Stimulated activated CD8-positive, alpha-beta memory T cell treated with anti-CD3 and anti-CD28 coated beads, Interleukin-4, amount 100 ng/mL, for 4 hours (primary cell): ENCODE data around the gene MEGF10.

Experiments
- DNase-seq, 2 donors: peaks; one replicate each; pipeline ENCODE4 v3.0.0-alpha.2; 2020; ENCODE audit warnings: low read depth in 2 of 2, low spot score in 1 of 2

The MEGF10 gene

DNA sequence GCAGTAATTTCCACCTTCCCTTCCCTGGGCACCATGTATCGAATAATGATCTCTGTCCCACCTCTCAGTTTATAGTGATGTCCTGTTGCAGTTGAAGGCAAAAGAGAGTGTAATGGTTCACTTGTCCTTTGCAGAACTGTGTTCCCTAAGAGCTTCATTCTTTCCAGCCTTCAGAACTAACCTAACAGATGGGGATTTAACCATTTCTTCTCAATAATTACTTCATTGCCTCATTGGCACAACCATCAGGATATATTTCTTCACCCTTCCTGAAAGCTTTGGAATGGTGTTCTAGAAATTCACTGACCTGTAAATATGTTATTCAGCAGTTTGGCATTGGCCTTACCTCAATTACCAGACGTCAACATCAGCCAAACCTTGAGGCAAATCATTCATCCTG, 142.9 kb downstream of the MEGF10 start:
- no peak for DNase-seq

DNA sequence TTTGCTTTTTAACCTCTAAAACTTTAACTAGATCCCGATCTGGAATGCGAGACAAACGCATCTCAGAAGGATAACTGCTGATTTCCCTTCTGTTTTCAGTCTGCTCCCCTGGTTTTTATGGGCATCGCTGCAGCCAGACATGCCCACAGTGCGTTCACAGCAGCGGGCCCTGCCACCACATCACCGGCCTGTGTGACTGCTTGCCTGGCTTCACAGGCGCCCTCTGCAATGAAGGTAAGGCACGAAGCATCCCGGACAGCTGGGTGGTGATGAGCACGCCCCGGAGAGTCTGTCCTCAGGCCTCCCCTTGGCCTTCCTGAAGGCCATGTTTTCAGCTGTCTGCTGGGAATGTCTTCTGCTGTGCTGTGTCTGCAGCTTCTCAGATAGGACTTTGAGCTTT, 144.0 kb downstream of the MEGF10 start:
- DNase-seq = no peak

DNA sequence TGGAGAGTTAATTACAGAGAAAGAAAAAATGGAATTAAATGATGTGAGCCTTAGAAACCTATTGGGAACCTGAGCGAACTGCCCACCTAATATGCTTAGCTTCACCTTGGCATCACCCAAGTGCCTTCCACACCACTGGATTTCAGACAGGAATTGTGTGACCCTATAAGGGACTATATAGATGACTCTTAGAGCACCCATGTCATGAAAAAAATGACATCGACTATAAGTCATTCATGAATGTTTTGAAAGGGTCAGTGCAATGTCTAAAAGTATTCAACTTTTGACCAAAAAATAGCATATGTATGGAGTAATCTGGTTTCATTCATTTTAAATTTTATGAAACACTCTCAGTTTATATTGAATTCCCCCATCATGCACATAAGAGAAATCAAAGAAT, 145.2 kb downstream of the MEGF10 start:
- DNase-seq = no peak

DNA sequence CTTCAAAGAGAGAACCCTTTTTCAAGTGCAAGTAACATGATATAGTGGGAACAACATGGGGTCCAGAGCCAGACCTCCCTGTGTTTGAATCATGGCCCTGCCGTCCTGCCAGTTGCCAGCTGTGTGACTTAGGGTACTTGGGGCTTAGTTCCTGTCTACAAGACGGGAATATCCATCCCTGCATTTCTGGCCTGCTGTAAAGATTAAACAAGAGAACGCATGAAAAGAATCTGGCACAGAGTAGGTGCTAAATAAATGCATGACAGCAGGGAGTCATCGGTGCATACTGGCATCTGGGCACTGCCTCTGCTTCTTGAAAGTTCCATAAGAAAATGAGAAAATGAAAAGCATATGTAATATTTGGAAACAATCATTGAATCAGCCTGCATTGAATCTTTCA, 149.0 kb downstream of the MEGF10 start:
- DNase-seq = no peak

DNA sequence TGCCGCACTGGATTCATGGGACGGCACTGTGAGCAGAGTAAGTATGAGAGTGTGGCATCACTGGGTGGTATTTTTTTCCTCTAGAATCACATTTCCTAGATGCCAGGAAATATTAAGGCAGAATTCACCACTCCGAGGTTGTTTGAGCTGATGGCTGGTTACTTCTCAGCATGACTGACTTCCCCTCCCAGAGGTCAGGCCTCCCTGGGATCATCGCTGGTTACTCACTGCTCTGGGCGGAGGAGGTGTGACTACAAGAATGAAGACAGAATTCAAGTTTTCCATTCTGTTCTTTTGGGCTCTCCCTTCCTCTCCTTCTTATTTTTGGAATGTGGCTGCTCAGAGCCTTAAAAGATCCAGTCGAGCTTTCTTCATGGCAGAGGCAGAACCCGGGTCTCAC, 150.2 kb downstream of the MEGF10 start:
- no peak for DNase-seq

DNA sequence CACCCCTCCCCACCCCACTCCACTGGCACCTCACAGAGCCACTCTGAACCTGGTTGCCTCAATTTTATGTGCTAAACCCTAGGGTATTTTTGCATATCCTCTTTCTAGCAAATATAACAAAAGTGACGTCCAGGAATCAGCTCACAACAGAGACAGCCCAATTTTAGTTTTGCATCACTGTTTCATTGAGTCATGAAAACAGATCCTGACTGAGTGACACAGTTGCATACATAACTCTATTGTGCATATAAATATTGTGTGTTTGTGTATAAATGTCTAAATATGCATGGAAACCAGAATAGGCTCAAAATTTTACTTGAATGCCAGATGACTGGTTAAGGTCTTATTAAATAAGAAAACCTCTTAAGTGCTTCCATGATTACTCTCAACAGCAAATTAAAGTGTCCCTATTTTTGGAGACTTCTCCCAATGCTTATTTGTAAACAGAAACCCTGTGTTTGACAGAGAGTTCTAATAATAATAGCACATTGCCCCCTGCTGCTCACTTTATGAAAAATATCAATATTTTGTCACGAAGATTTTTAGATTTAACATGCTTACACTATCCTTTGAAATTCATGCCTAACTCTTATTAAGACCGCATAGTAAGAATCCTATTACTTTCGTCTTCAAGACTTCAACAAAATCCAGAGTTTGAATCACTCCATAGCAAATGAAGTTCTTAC, 151.3 kb downstream of the MEGF10 start:
- no peak for DNase-seq

DNA sequence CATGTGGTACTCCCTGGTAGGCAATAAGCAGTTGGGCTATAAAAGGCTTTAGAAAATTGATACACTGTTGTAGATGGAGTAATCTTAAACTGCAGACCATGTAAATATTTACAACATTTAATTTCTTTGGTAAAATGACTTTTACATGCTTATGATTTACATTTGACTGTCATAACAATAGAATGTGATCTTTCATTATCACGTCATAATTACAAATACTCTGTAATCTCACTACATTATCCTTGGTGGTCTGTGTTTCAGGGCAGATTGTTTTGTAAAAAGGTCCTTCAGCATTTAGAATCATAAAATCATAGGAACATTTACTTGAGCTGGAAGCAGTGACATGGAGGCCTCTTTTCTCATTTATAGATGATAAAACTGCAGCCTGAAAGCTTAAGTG, 153.6 kb downstream of the MEGF10 start:
- DNase-seq = no peak

DNA sequence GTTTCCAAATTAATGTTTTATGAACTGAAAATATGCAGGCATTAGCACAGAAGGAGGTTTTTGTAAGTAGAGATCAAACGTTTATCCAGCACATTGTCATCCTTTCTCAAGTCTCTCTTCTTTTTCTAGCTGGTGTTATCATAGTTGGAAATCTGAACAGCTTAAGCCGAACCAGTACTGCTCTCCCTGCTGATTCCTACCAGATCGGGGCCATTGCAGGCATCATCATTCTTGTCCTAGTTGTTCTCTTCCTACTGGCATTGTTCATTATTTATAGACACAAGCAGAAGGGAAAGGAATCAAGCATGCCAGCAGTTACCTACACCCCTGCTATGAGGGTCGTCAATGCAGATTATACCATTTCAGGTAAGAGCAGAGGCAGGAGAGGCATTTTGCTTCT, 154.7 kb downstream of the MEGF10 start:
- DNase-seq = no peak

DNA sequence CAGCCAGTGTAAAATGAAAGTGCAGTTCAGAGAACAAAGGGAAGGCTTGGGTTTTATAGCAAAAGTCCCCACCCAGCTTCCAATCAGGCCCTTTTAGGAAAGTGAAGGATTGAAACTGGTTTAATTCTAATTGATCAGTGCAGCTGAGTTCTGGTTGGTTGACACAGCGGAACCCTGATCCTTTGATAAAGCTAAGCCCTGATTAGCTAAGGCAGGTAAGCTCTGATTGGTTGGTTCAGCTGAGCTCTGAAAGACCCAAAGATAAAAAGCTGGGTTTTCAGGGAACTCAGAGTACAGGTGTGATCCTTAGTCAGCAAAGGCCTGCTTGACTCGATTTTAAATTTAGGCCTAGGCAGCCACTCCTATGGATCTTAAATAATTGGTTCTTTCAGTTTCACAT, 156.0 kb downstream of the MEGF10 start:
- DNase-seq = no peak

DNA sequence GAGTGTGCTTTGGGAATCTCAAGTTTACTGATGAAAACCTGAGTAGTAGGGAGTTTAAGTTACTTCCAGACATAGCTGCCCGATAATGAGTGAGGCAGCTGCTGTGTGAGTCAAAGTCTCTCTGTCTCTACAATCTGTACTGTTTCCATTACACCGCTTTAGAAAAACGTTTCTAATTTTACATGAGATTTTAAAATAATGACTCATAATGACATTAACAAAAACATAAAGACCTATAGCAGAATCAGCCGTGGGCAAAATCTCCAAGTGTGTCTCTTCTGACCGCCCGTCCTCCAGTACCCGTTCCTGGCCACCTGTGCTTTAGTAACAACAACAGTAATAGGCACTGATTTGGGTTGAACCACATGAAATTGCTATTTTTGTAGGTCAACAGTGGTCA, 157.2 kb downstream of the MEGF10 start:
- DNase-seq = no peak

DNA sequence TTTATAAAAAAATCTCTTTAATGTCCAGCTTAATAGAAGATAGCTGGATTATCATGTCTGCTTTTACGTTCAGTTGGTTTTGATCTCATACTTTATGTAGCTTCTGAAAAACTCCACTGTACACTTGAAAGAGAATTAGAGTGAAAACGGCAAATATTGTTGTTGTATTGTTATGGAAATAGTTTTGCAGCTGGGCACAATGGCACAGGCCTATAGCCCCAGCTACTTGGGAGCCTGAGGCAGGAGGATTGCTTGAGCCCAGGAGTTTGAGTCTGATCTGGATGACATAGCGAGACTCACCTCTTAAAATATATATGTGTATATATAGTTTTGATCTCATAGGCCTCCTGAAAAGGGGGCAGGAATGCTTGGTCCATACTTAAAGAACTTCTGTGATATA, 159.4 kb downstream of the MEGF10 start:
- no peak for DNase-seq

DNA sequence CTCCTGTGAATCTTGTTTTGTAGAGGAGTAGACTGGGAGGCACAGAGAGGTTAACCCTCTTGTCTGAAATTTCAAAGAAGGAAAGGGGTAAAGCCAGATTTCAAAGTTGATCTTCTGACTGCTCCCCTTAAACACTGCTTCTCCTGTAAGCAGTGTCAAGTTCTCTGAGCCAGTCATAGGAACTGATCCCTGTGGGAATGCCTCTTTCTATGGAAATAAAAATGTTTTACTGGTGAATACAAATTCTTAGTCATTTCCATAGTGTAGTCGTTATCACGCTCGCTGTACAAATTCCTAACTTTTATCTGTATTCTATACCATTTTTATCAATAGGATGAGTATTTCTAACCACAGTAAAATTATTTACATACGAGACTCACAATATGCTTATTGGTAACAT, 160.5 kb downstream of the MEGF10 start:
- no peak for DNase-seq

DNA sequence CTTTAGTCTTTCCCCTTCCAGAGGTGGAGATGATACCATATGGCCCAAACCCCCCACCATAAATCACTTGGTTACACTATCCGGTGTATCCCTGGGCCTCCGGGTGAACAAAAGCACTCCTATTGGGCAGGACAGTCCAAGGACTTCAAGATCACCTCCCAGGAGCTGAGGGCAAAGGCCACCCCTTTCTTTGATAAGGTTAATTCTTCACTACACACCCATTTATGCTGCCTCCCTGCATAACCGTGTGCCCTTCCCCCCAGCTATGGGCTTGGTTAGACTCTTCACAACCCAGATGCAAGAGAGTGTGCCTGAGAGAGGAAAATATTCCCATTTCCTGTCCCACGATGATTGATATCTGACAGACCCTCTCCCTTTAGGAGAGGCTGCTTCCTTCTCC, 162.0 kb downstream of the MEGF10 start:
- DNase-seq = no peak

DNA sequence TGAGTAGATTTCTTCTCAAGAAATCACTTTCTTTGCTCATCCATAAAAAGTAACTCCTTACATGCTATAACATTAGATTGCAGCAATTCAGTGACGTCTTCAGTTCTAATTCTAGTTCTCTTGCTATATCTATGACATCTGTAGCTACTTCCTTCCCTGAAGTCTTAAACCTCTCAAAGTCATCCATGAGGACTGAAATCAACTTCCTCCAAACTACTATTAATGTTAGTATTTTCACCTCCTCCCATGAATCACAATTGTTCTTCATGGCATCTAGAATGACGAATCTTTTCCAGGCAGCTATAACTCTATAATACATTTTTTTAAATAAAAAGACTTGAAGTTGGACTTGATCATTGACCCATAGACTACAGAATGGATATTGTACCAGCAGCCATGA, 180.6 kb downstream of the MEGF10 start:
- no peak for DNase-seq

DNA sequence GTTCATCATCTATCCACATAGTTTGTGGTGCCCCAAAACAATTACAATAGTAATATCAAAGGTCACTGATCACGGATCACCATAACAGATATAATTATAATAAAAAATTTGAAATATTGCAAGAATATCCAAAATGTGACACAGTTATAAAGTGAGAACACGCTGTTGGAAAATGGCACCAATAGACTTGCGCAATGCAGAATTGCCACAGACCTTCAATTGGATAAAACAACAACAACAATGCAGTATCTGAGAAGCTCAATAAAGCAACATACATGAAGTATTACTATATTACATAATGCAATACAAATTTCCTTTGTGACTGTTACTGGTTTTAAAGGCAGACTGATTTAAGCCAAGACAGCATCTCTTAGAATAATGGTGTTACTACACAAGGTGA, 182.1 kb downstream of the MEGF10 start:
- DNase-seq = no peak

DNA sequence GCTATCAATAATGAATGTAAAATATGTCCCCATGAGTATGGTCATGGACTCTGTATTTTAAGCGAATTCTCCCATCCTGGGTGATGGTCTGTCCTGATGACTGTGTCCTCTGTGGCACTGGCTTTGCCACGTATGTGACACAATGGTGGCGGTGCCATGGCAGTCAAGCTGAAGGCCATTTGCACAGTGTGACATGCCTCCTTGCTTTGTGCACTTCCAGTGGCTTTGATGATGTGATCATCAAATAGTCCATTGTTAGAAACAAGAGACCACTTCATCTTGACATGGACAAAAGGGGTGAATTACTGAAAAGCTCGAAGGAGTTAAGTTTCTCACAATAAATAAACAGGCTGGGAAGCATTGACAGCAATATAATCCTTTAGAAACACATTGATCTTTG, 195.9 kb downstream of the MEGF10 start:
- DNase-seq = no peak

DNA sequence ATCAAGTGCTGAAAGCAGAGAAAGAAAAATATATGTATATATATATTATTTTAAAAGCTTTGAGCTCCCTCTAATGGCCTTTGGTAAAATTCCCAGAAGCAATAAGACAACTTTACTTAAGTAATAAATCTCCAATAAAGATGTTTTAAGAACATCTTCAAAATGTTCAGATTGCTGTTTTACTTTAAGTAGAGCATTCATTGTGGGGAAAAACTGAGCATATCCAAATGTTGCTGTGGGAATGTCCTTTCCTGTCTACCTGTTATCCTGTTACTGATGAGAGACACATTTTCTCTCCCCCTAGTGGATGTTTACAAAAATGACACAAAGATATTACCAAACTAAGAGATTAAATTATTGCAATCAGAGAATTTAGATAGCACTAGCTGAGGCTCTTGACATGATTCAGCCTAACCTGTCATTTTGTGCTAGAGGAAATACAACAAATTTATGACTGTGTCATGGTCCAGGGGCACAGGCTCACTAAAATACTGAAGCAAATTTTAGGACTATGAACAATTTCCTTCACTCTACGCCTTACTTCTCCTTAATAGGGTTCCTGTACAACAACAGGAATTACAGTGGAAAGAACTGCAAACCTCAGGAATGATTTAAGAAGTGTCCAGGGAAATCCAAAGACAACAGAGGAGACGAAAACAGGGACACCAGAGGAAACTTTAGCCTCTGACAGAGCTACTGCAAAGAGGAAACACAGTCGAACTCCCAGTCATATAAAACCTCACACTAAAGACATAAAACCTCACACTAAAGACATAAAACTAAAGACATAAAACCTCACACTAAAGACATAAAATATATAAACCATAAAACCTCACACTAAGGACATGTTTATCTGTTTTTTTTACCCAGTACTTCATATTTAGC, 202.5 kb downstream of the MEGF10 start:
- DNase-seq = no peak

DNA sequence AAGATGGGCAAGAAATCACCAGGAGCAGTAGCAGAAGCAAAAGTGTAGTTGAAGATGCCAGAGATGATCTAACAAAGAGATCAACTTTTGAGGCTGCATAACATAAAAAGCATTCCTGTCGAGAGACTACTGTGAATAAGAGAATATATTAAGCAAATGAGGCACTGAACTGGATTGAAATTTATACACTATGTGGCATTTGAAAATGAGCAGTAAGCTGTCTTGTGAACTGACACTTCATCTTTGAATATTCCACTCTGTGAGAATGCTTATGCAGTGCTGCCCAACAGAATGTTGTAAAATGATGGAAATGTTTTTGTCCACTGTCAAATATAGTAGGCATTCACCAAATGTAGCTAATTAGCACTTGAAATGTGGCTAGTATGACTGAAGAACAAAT, 208.0 kb downstream of the MEGF10 start:
- no peak for DNase-seq

DNA sequence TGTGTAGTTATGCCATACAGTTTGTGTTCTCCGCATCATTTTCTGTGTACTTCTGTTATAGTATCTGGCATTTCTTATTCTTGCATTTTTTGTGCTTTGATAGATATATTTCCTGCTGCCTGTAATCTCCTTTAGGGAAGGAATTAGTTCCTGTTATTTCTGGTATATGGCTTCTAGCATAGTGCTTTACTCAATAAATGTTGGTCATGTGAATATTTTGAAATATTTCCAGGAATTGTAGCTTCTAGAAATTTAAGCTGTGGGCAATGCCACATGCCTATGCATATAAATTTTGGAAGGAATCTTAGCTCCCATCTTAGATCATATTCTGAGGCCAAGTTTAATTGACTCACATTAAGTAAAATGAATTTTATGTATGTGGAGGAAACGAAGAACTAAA, 215.3 kb downstream of the MEGF10 start:
- no peak for DNase-seq

DNA sequence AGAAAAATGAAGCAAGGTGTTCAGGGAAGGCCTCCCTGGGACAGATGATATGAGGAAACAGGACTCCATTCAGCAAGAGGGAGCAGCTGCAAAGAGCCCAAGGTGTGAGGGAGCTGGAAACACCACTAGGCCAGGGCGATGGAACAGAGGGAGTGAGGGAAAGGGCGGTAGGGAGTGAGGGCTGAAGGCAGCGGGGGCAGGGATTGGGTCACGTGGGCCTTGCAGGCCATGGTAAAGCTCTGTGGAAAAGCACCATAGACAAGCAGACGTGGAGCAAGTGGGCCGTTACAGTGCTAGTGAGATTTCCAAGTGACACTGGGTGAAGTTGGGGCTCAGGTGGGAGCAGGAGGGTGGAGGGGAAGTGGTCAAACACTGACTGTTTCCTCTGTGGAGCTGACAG, 216.0 kb downstream of the MEGF10 start:
- DNase-seq = no peak

DNA sequence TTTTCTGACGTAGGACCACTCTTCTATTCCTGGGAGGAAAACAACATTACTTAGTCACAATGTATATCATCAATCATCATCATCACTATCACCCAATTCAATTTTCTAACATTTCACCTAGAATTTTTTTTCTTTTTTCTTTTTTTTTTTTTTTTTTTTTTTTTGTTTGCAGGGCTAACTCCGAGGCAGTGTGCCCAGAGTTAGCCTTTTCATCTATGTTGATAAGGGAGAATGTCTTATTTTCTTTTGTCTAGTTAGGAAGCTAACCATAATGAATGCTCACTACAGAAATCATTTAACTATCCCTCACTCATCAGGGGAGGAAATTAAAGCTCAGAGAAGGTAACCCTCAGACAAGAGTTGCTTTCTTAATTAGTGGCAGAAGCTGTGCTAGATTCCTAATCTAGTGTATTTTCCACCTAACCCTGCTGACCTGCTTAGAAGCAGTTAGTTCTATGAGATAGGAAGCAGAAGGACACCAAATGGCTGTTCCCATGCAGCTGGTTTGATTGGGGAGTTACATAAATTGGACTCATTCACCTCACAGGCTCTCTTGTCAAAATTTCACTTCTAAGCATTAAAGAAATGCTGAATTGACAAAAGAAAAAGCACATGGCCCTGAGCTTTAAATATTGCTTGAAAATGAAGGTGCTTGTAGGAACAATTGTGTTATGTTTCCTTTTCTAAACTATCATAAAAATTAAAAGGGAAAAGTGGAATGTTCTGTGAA, 218.2 kb downstream of the MEGF10 start:
- no peak for DNase-seq
